ENCODE measurements around the gene SOWAHB. TPM values are rescaled to one million over a fixed set of nuclear protein-coding genes. Genes with fewer than 3 reads are reported as not detected.
A peak's percentile ranks its signal among the peaks of the same experiment; 100 is the strongest.

SOWAHB gene
- total RNA-seq, 1 donor from 2014 or later, result 0.75 TPM

DNA sequence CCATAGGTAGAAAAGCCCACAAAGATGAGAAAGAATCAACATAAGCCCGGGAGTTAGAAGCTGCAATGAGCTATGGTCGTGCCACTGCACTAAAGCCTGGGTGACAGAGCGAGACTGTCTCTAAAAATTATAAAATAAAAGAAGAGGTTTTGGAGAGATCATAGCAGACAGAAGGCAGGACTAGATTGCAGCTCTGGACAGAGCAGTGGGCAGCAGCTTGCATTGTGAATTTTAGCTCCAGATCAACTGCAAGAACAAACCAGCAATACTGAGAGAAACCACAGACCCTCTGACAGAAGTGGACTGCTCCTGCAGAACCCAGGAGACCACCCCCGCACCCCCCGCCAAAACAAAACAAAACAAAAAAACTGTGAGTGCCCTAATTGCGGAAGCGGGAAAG is 30.6 kb downstream of the SOWAHB start:
- Mint-ChIP-seq H3K4me3 (ENCODE audit: unreplicated experiment) (no peak overlapping the region), H3K27ac (ENCODE audit: unreplicated experiment) (no peak overlapping the region)

DNA sequence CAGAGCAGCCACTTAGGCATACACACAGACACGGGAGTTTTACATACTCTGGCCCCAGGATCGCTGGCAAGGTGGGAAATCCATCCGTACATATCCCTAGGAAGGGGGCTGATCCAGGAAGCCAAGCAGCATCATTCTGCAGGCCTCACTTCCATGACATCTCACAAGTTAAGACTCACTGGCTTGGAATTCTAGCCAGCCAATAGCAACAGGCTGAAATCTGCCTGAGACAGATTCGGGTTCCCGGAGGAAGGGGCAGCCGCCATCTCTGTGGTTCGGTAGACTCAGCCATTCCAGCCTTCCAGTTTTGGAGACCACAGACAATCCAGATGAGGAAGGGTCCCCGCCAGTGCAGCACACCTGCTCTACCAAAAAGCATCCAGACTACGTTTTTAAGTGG is 31.3 kb downstream of the SOWAHB start:
- TF ChIP-seq, protein P1, sequence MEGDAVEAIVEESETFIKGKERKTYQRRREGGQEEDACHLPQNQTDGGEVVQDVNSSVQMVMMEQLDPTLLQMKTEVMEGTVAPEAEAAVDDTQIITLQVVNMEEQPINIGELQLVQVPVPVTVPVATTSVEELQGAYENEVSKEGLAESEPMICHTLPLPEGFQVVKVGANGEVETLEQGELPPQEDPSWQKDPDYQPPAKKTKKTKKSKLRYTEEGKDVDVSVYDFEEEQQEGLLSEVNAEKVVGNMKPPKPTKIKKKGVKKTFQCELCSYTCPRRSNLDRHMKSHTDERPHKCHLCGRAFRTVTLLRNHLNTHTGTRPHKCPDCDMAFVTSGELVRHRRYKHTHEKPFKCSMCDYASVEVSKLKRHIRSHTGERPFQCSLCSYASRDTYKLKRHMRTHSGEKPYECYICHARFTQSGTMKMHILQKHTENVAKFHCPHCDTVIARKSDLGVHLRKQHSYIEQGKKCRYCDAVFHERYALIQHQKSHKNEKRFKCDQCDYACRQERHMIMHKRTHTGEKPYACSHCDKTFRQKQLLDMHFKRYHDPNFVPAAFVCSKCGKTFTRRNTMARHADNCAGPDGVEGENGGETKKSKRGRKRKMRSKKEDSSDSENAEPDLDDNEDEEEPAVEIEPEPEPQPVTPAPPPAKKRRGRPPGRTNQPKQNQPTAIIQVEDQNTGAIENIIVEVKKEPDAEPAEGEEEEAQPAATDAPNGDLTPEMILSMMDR (IDR thresholded peaks at IDR 0.05), result no peak
- peaks cover 10% of the 10 kb centered on the region for H3K4me1 Mint-ChIP-seq (ENCODE audit: unreplicated experiment)
- no peak for DNase-seq (ENCODE audit: extremely low spot score, unreplicated experiment)
- H3K36me3 Mint-ChIP-seq (ENCODE audit: unreplicated experiment), result no peaks in the 10 kb centered on the region
- no peak overlapping the region for H3K4me3 Mint-ChIP-seq (ENCODE audit: unreplicated experiment)
- no peaks in the 10 kb centered on the region for H3K9me3 Mint-ChIP-seq (ENCODE audit: unreplicated experiment)
- H3K27me3 Mint-ChIP-seq (ENCODE audit: unreplicated experiment), result no peaks in the 10 kb centered on the region
- no peak overlapping the region for H3K27ac Mint-ChIP-seq (ENCODE audit: unreplicated experiment)

More for the DNA sequence above, 30.6 kb downstream of the SOWAHB start:
- TF ChIP-seq, protein P1 (IDR thresholded peaks at IDR 0.05), result no peak
- Mint-ChIP-seq H3K4me1 (ENCODE audit: unreplicated experiment) (peaks cover 10% of the 10 kb centered on the region), H3K9me3 (ENCODE audit: unreplicated experiment) (no peaks in the 10 kb centered on the region), H3K36me3 (ENCODE audit: unreplicated experiment) (no peaks in the 10 kb centered on the region), H3K27me3 (ENCODE audit: unreplicated experiment) (no peaks in the 10 kb centered on the region)
- DNase-seq (ENCODE audit: extremely low spot score, unreplicated experiment), result no peak

DNA sequence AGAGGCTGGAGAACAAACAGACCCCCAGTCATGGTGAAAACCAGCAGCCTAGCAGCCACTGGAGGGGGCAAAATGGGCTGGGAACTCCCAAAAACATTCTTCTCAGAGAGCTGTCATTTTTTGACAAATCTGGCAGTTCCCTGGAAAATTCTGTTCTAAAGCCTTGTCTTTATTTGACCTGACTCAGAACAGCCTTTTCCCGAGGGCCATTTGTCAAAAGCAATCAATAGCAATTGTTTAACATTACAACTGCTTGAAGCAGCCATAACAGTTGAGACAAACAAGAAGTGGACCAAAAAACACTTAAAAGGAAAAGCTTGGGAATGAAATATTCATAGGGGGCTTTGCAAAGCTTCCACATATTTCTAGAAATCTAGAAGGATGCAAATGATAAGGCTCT is 39.6 kb downstream of the SOWAHB start:
- Mint-ChIP-seq H3K9me3 (ENCODE audit: unreplicated experiment) (no peaks in the 10 kb centered on the region), H3K36me3 (ENCODE audit: unreplicated experiment) (no peaks in the 10 kb centered on the region), H3K4me3 (ENCODE audit: unreplicated experiment) (no peak overlapping the region), H3K4me1 (ENCODE audit: unreplicated experiment) (peaks cover 37% of the 10 kb centered on the region), H3K27me3 (ENCODE audit: unreplicated experiment) (no peaks in the 10 kb centered on the region), H3K27ac (ENCODE audit: unreplicated experiment) (peak overlapping the region; percentile 80)
- TF ChIP-seq, protein P1 (IDR thresholded peaks at IDR 0.05), result peak; percentile 39
- DNase-seq (ENCODE audit: extremely low spot score, unreplicated experiment), result no peak

DNA sequence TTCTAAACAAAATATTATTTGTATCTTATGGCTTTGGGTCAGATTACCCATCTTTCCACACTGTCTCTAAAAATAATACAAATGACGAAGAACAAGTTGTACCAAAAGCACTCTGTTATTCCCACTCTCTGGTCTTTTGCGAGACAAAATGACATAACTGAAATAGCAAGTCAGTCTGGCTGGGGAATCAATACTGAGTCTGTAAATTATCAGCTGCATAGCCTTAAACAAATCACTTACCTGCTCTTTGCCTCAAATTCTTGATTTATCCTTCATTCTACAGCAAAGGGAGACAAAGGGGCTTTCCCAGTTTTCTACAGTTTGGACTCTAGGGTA is 40.9 kb downstream of the SOWAHB start:
- Mint-ChIP-seq H3K4me3 (ENCODE audit: unreplicated experiment) (no peak overlapping the region), H3K27ac (ENCODE audit: unreplicated experiment) (peak overlapping the region; percentile 85), H3K36me3 (ENCODE audit: unreplicated experiment) (no peaks in the 10 kb centered on the region), H3K27me3 (ENCODE audit: unreplicated experiment) (no peaks in the 10 kb centered on the region), H3K9me3 (ENCODE audit: unreplicated experiment) (no peaks in the 10 kb centered on the region), H3K4me1 (ENCODE audit: unreplicated experiment) (peaks cover 37% of the 10 kb centered on the region)
- TF ChIP-seq, protein P1 (IDR thresholded peaks at IDR 0.05), result no peak
- no peak for DNase-seq (ENCODE audit: extremely low spot score, unreplicated experiment)

DNA sequence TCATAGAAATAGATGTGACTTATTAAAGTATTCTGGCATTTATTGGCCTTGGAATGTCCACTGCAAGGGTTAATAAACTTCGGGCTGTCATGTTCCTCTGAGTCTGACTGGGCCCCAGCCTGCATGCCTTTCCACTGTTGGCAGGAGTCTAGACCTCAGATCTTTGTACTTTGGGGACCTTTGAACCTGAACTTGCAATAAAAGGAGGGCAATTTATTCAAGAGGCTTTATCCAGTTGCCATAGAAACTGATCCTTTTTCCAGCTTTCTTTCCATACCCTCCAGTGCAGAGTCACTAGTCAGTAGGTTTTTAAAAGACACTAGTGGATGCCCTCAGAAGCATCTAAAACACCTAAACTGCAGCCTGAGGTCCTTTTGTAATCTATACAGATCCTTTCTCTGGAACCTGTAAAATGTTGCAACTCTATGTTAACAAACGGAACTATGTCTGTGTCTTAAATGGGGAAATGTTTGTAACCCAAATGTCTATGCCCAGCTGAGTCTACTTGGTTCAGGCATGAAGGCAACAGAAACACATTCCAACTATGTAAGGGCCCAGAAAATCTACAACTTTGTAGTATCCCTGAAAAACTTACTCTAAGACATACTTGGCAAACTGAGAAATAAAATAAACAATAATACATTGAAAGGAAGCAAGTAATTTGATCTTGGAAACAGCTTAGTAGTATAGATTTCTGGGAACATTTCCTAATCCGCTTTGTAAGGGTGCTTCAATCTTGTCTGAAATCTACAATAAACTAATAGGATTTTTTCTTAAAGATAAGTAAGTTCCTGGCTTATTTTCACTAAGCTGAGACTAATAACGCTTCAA is 41.5 kb downstream of the SOWAHB start:
- Mint-ChIP-seq H3K27ac (ENCODE audit: unreplicated experiment) (peak overlapping the region; percentile 85), H3K4me3 (ENCODE audit: unreplicated experiment) (no peak overlapping the region), H3K27me3 (ENCODE audit: unreplicated experiment) (no peaks in the 10 kb centered on the region), H3K36me3 (ENCODE audit: unreplicated experiment) (no peaks in the 10 kb centered on the region), H3K4me1 (ENCODE audit: unreplicated experiment) (peaks cover 37% of the 10 kb centered on the region), H3K9me3 (ENCODE audit: unreplicated experiment) (no peaks in the 10 kb centered on the region)
- no peak for DNase-seq (ENCODE audit: extremely low spot score, unreplicated experiment)
- TF ChIP-seq, protein P1 (IDR thresholded peaks at IDR 0.05), result no peak
